Panc1 (cell line): Measurements from ENCODE around the gene ADAMTS1.

Experiments used
- CTCF ChIP-seq: fragments of 450-650 bp; IDR thresholded peaks from 2 replicates; pipeline ENCODE4 v1.5.1; 2017; ENCODE audit warnings: mild to moderate bottlenecking
- POLR2AphosphoS5 ChIP-seq: IDR thresholded peaks from 2 replicates; pipeline ENCODE4 v1.6.1; 2012; ENCODE audit warnings: mild to moderate bottlenecking, low read depth, low read length, moderate library complexity
- REST ChIP-seq, 2 experiments: IDR thresholded peaks; 2 replicates each; pipeline ENCODE4 v1.6.1; 2011 to 2012; ENCODE audit warnings: low read depth in 2 of 2, control low read depth in 1 of 2, low read length in 1 of 2, mild to moderate bottlenecking in 1 of 2, moderate library complexity in 1 of 2; ENCODE audit not compliant: insufficient read depth in 1 of 2
- SIN3A ChIP-seq: IDR thresholded peaks from 2 replicates; pipeline ENCODE4 v1.6.1; 2012; ENCODE audit warnings: low read depth, mild to moderate bottlenecking, low read length, moderate library complexity, borderline replicate concordance; ENCODE audit not compliant: insufficient read depth
- TCF7L2 ChIP-seq: IDR thresholded peaks from 2 replicates; pipeline ENCODE4 v1.6.1; 2011; ENCODE audit warnings: mild to moderate bottlenecking, low read depth, low read length, inconsistent platforms

- TF ChIP-seq SIN3A, result no peak
- TF ChIP-seq CTCF, result no peak
- no peak for TF ChIP-seq POLR2AphosphoS5
- no peak for TF ChIP-seq REST (IDR thresholded peaks at IDR 0.05; ENCODE audit: insufficient read depth in 1 of 2, low read depth in 2 of 2, low read length in 1 of 2)
- no peak for TF ChIP-seq TCF7L2
Measured at GRCh38 chr21:26852423-26852822, 7.2 kb upstream of the ADAMTS1 start.
